Muscle layer of colon (tissue), 2 donors: ENCODE measurements around the gene PACS1.
"Not testable (repeated sequence)": the region's sequence is repeated elsewhere in the genome, so short reads cannot be mapped to it uniquely, and the experiment has no call there.

Experiments used
- H3K27ac ChIP-seq: one replicate; pipeline ENCODE4 v1.7.0; 2013; ENCODE audit warnings: low read depth, mild to moderate bottlenecking, low read length, moderate library complexity
- H3K27me3 ChIP-seq, 2 donors: one replicate each; pipeline ENCODE4 v1.7.0; 2013; ENCODE audit warnings: low read length in 2 of 2, mild to moderate bottlenecking in 2 of 2; ENCODE audit not compliant: insufficient read depth in 2 of 2, control insufficient read depth in 1 of 2
- H3K36me3 ChIP-seq: one replicate; pipeline ENCODE4 v1.7.0; 2013; ENCODE audit warnings: mild to moderate bottlenecking, low read length; ENCODE audit not compliant: insufficient read depth
- H3K4me1 ChIP-seq: one replicate; pipeline ENCODE4 v1.7.0; 2013; ENCODE audit warnings: mild to moderate bottlenecking, low read length; ENCODE audit not compliant: insufficient read depth
- H3K4me3 ChIP-seq, 2 donors: one replicate each; pipeline ENCODE4 v1.7.0; 2013; ENCODE audit warnings: low read length in 2 of 2, low read depth in 1 of 2, mild to moderate bottlenecking in 1 of 2, moderate library complexity in 1 of 2
- H3K9ac ChIP-seq: one replicate; pipeline ENCODE4 v1.7.0; 2013; ENCODE audit warnings: low read length
- H3K9me3 ChIP-seq: one replicate; pipeline ENCODE4 v1.7.0; 2013; ENCODE audit warnings: mild to moderate bottlenecking, low read length
- donor health status: abdominal sarcoma.
- donor health status: Adenocarcinoma of cecum.

The PACS1 gene

DNA sequence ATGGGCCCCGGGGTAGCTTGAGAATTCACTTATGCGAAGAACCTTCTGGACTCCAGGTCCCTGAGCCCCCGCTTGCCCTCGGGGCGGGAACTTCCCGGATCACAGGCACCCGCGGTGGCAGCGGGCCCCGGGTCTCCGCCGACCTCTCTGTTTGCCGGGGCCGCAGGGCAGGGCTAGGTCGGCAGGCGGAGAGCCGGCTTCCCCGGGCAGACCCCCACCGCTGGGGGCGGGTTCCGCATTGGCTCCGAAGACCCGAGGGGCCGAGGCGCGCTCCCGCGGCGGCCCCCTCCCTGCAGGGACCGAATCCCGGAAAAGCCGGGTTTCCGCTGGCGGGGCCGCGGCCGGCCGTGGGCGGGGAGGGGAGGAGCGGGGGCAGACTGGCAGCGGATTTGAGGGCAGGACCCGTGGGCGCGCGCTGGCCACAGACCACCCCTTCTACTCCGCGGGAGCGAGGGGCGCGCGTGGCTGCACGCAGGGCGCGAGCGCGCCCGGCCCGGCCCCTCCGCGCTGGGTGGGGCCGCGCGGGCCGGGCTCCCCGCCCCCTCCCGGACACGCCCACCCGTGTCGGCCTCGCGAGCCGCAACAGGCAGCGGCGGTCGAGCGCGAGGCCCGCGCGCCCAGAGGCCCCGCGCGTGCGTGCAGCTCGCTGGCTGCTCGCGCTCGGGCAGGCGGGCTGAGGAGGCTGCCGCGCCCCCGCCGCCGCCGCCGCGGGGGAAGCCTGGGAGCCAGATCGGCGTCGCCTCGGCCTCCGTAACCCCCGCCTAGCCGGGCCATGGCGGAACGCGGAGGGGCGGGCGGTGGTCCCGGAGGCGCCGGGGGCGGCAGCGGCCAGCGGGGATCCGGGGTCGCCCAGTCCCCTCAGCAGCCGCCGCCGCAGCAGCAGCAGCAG is at the start of gene PACS1:
TSS of gene PACS1 (plus strand) at position 558 of the 889 bp plus-strand sequence. CDS start at position 773, 215 bp downstream.
- peak within 1 kb of the TSS; percentile 42 for H3K9ac ChIP-seq
- peak within 1 kb of the TSS; percentile 76 for H3K27ac ChIP-seq
- peaks cover 34% of the 10 kb centered on the region for H3K4me1 ChIP-seq
- H3K4me3 ChIP-seq = peak within 1 kb of the TSS; percentile 72 to 90
- peaks cover 43% of the 10 kb centered on the region for H3K36me3 ChIP-seq
- no peaks in the 10 kb centered on the region for H3K27me3 ChIP-seq
- no peaks in the 10 kb centered on the region for H3K9me3 ChIP-seq

GRCh38 chr11:66020618-66021357 is 49.3 kb upstream of the PACS1 start:
- H3K9ac ChIP-seq = no peak overlapping the region
- H3K27me3 ChIP-seq = peaks cover 0 to 10% of the 10 kb centered on the region in 2 donors
- H3K36me3 ChIP-seq = no peaks in the 10 kb centered on the region
- no peak overlapping the region for H3K4me3 ChIP-seq
- no peaks in the 10 kb centered on the region for H3K4me1 ChIP-seq
- no peaks in the 10 kb centered on the region for H3K9me3 ChIP-seq
- no peak overlapping the region for H3K27ac ChIP-seq

DNA sequence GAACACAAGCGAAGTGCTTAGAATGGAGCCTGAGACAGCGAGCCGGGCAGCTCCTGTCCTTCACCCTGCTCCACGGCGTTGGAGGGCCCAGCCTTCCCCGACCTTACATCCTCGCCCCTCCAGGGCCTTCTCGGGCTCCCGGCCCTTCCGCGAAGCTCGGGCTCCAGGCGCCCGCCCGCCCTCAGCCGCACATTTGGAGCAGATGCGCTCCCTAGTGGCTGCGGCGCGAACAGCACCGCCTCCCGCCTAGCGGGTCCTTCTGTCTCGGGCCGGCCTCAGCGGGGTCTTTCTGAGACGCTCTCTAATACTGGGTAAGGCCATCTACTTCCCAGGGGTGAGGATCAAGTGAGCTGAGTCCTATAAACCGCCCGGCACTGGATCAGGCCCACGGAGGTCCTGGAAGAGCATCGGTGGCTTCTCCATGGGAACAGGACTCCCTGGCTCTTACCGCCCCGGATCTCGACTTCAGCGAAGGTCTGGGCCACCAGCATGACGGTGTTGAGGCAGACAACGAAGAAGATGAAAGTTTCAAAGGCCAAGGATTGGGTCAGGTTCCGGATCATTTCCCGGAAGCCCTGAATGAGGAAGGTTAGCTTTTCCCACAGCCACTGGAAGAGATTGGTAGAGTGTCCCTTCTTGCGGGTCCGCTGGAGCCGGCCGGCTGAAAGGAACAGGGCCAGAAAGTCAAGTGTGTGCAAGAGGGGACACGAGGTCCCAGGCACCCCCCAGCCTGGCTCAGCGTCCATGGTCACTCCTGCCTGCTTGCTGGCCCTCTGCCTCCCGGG is 47.5 kb upstream of the PACS1 start:
- Histone ChIP-seq H3K36me3 (no peaks in the 10 kb centered on the region), H3K27me3 (peaks cover 0 to 10% of the 10 kb centered on the region in 2 donors), H3K4me1 (no peaks in the 10 kb centered on the region), H3K4me3 (peak overlapping the region; percentile 21 to 35), H3K27ac (no peak overlapping the region), H3K9me3 (no peaks in the 10 kb centered on the region), H3K9ac (no peak overlapping the region)

DNA sequence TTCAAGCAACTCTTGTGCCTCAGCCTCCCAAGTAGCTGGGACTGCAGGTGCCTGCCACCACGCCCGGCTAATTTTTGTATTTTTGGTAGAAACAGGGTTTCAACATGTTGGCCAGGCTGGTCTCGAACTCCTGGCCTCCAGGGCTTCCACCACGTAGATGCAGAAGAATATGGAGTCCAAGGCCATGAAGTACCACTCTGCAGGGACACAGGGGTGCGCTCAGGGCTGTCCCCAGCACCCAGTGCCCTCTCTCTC is 47.0 kb upstream of the PACS1 start:
- H3K9ac ChIP-seq, H3K4me3 ChIP-seq, H3K4me1 ChIP-seq, H3K27me3 ChIP-seq, H3K36me3 ChIP-seq, H3K9me3 ChIP-seq, H3K27ac ChIP-seq: not testable (repeated sequence)

DNA sequence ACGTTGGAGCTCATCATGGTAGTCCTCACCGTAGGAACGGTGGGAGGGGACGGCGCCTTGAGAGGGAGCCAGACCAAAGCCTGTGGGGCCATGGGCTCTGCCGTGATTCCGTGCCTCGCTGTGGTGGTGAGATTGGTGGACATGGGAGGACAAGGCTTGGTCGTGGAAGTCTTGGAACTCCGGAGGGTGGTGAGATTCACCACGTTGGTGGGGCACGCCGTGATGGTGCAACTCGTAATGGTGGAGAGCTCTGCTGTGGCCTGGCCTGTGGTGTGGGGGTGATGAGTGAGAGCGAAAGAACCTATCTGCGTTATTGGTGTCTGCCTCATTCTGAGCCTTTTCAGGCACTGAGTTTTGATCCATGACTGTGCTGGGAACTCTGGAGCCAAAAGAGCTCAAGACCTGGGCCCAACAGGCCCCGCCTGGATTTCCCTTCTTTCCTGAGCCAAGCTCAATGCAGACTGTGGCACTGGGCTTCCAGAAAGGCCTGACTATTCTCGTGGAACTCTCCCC is 44.0 kb upstream of the PACS1 start, which contains the start of gene CATSPER1:
TSS of gene CATSPER1 (minus strand) at position 463 of the 513 bp plus-strand sequence. CDS start at position 363, 100 bp downstream.
- H3K4me3 ChIP-seq = no peak within 1 kb of the TSS
- no peaks in the 10 kb centered on the region for H3K4me1 ChIP-seq
- H3K27me3 ChIP-seq = peaks cover 0 to 10% of the 10 kb centered on the region in 2 donors
- H3K27ac ChIP-seq = no peak within 1 kb of the TSS
- H3K36me3 ChIP-seq = no peaks in the 10 kb centered on the region
- no peak within 1 kb of the TSS for H3K9ac ChIP-seq
- no peaks in the 10 kb centered on the region for H3K9me3 ChIP-seq

- Histone ChIP-seq H3K9me3 (no peaks in the 10 kb centered on the region), H3K27ac (no peak overlapping the region), H3K36me3 (no peaks in the 10 kb centered on the region), H3K27me3 (no peaks in the 10 kb centered on the region), H3K4me3 (no peak overlapping the region), H3K4me1 (no peaks in the 10 kb centered on the region), H3K9ac (no peak overlapping the region)
Observed at GRCh38 chr11:66032957-66033735, 36.9 kb upstream of the PACS1 start.

- no peaks in the 10 kb centered on the region for H3K27me3 ChIP-seq
- H3K36me3 ChIP-seq = no peaks in the 10 kb centered on the region
- no peaks in the 10 kb centered on the region for H3K4me1 ChIP-seq
- no peaks in the 10 kb centered on the region for H3K9me3 ChIP-seq
- H3K4me3 ChIP-seq = no peak overlapping the region
- H3K9ac ChIP-seq = no peak overlapping the region
- H3K27ac ChIP-seq = no peak overlapping the region
Observed at GRCh38 chr11:66035653-66036333, 34.3 kb upstream of the PACS1 start.

GRCh38 chr11:66036334-66036710 is 33.8 kb upstream of the PACS1 start:
- Histone ChIP-seq H3K4me1 (no peaks in the 10 kb centered on the region), H3K9ac (no peak overlapping the region), H3K4me3 (no peak overlapping the region), H3K27me3 (no peaks in the 10 kb centered on the region), H3K36me3 (no peaks in the 10 kb centered on the region), H3K27ac (no peak overlapping the region), H3K9me3 (no peaks in the 10 kb centered on the region)

- no peak overlapping the region for H3K9ac ChIP-seq
- H3K9me3 ChIP-seq = no peaks in the 10 kb centered on the region
- no peaks in the 10 kb centered on the region for H3K4me1 ChIP-seq
- no peaks in the 10 kb centered on the region for H3K27me3 ChIP-seq
- H3K36me3 ChIP-seq = no peaks in the 10 kb centered on the region
- no peak overlapping the region for H3K4me3 ChIP-seq
- no peak overlapping the region for H3K27ac ChIP-seq
Observed at GRCh38 chr11:66037327-66037726, 32.7 kb upstream of the PACS1 start.

DNA sequence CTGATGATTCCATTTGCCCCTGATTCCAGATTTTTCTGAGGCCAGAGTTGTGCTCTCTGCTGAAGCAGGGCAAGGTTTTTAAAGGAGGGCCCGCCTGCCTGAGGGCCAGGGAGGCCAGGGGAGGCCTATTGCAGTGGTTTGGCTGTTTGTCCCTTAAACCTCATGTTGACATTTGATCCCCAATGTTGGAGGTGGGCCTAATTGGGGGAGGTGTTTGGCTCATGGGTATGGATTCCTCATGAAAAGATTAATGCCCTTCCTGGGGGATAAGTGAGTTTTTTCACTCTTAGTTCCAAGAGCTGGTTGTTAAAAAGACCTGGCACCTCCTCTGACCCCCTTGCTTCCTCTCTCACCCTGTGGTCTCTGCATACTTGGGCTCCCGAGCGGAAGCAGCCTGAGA is 30.3 kb upstream of the PACS1 start:
- Histone ChIP-seq H3K27ac (no peak overlapping the region), H3K9me3 (no peaks in the 10 kb centered on the region), H3K4me1 (no peaks in the 10 kb centered on the region), H3K27me3 (no peaks in the 10 kb centered on the region), H3K9ac (no peak overlapping the region), H3K4me3 (no peak overlapping the region), H3K36me3 (no peaks in the 10 kb centered on the region)
